GM15510 (cell line): ENCODE data around the gene KLHDC9.

ENCODE experiments used
- POLR2A ChIP-seq: IDR thresholded peaks from 3 replicates; pipeline ENCODE4 v1.6.1; 2011; ENCODE audit warnings: borderline replicate concordance; ENCODE audit not compliant: insufficient read length; ENCODE audit errors: extremely low read depth

Gene KLHDC9

DNA sequence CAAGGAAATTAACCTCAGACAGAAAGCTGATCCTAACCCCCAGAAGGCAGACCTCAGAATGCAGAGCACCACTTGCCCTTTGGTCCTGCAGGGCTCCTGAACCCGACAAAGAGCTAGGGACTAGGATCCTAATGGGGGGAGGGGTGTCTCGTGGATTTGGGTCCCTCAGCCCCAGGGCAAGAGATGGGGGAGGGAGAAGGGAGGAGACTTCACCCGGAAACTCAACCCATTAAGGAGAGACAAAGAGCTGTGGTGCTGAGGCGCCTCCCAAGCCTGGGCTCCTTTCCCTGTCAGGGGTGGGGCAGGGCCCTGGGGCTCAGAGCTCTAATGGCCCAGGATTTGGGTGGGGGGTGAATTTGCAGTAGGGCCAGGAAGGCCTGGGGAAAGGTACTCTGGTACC is 11.7 kb upstream of the KLHDC9 start:
- no peak for TF ChIP-seq POLR2A

DNA sequence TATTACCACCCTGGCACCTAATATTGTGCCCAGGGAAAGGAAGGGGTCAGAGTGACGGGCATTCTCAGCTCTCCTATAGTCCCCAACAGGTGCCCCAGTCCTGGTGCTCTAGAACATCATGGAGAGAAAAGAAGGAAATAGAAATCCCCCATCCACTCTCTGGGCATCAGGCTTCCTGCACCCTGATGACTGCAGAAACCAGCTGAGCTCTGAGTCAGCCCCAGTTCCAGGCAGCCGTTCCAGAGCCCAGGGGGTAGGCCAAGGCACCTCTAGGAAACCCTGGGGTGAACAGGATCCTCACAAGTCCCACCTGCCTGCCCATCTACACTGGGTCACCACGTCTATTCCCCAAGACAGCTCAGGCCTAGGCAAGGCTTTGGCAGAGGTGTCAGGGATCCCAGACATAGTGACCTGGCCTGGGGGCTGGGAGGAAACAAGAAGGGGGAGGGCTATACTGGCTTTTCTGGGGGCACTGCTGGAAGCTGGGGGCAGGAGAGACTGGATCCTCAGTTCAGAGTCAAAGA is 9.5 kb upstream of the KLHDC9 start:
- TF ChIP-seq POLR2A, result no peak

DNA sequence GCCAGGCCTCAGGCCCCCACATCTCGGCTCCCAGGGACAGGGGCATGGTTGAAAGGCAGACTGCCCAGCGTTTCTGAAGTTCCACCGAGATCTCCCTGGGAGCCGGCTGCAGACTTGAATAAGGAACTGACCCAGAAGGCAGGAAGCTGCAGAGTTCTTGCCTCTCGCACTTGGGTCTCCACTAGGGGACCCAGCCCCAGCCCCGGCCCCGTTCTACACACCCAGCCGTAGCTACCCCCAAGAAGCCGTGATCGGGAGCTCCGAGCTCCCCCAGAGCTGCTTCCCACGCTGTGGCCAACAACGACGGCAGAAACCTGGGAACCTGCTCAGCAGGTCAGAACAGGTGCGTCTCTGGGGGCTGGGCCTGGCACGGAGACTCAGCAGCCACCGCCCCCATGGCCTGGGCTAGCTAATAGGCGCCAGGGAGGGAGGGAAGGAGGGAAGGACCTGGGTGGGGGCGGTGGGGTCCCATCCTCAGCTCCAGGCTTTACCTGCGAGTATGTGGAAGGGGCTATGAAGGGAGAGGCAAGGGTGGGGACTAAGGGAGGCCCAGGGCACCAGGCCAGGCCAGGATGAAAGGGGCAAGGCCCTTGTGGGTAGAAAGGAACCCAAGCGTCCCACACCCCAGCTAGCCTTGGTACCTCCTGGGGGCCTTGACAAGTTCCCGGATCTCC is 8.8 kb upstream of the KLHDC9 start, which contains the start of gene NECTIN4:
Gene NECTIN4, minus strand, starts transcription at position 308 of the 674 bp plus-strand sequence. Its CDS starts 262 bp downstream, at position 46.
- TF ChIP-seq POLR2A, result no peak

DNA sequence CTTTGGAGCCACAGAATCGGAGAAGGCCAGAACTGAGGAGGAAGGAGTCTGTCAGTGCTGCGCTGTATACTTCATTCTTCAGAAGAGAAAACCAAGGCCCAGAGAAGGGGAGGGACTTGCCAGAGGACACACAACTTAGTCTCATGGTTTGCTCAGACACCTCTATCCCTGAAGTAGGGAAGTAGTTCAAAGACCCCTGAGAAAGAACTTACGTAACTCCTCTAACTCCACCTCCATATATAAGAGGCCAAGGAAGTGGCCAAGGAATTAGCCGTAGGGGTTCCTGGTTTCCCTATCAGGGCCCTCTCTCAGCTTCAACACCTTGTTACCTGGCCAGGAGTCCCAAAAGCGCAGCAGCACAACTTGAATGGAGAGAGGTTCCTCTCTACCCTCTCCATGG is 8.2 kb upstream of the KLHDC9 start:
- no peak for TF ChIP-seq POLR2A

DNA sequence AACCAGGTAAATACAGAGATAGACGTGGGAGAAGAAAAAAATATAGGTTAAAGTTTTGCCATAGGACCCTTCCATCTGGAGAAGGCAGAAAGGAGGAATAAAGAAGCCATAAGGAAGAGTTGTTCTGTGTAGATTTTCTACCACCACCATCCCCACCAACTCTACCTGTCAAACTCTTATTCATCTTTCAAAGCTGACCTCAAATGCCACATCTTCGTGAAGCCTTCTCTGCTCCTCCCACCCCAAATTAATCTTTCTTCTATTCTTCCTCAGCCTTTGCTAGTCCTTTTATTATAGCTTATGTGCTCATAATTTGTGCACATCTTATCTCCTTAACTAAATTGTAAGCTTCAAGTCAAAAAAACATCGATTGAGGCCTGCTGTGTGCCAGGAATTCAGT is 7.5 kb upstream of the KLHDC9 start:
- TF ChIP-seq POLR2A, result no peak

DNA sequence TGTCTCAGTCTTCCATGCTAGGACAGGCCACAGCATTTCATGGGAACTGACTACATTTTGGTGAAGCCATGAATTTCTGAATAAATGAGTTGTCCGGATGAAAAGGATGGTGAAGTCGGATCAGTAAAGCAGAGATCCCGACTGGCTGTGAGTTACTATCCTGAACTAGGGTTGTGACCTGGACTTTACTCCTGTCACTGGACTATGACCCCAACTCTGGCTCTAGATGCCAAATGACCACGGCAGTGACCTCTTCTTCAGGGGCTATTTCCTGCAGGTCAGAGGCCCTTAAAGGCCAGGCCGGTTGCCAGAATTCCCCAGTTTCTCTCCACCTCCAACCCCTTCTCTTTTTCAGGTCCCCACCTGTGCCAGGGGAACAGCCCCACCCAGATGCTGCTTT is 7.1 kb upstream of the KLHDC9 start:
- no peak for TF ChIP-seq POLR2A

DNA sequence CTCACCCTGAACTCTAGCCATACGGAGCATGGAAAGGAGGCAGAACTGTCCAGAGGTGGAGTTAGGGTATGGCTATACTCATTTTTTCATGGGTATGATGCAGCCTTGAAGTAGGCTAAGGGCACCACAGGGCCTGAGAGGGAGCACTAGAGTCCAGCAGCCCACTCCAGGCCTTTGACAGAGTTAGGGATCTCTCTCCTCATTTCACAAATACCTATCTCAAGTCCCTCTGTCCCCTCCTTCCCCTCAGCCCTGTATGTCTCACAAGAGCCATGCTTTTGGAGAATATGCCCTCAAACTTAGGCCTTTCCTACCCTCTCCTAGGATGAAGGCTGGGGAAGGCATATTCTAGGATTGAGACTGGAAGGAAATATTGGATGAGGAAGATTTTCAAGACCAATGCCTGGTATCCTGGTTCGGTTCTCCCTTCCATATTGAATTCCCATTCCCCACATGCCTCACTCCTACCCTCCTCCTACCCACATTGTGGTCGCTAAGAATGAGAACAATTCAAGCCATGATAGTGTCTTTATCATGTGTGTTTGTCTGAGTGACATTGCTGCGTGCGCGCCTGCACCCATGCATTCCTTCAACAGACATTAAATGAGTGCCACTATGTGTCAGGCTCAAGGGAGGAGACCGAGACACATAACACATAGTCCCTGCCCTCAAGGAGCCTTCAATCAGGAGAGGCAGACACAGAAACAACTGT is 6.2 kb upstream of the KLHDC9 start:
- no peak for TF ChIP-seq POLR2A

DNA sequence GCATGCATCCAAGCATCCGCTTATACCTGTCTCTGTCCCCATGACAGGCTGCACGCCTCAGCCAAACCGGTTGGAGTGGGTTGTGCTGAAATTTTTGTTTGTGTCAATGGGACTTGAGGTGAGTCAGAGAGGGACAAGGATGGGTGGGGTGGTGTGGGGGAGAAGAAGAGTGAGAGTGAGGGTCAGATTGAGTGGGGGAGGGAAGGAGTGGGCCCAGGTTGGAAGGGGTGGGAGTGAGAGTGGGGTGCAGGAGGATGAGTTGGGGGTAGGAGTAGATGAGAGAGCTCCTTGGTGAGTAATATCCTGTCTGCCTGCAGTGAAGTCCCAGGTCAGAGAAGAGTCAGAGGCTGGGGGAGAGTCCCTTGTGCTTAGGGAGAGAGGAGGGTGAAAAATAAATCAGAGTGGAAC is 5.5 kb upstream of the KLHDC9 start:
- no peak for TF ChIP-seq POLR2A

DNA sequence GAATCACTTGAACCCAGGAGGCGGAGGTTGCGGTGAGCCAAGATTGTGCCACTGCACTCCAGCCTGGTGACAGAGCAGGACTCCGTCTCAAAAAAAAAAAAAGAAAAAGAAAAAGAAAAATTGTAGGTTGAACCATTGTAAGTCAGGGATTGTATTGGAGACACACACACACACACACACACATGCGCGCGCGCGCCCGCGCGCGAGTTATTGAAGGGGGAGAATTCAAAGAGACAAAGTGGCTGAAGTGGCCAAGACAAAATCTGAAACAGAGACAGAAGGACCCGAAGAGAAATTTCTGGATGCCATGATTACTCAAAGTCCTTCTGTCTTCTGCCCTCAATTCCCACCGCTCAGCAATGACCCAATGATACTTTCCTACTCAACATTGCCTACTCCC is 3.7 kb upstream of the KLHDC9 start:
- TF ChIP-seq POLR2A, result no peak

DNA sequence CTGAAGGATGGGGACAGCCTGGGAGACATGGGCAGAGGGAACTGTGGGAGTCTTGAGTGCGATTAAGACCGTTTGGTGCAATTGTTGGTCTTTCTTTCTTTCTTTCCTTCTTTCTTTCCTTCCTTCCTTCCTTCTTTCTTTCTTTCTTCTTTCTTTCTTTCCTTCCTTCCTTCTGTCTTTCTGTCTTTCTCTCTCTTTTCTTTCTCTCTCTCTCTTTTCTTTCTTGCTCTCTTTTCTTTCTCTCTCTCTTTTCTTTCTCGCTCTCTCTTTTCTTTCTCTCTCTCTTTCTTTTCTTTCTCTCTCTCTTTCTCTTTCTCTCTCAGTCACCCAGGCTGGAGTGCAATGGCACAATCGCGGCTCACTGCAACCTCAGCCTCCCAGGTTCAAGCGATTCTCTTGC is 2.9 kb upstream of the KLHDC9 start:
- TF ChIP-seq POLR2A, result no peak

DNA sequence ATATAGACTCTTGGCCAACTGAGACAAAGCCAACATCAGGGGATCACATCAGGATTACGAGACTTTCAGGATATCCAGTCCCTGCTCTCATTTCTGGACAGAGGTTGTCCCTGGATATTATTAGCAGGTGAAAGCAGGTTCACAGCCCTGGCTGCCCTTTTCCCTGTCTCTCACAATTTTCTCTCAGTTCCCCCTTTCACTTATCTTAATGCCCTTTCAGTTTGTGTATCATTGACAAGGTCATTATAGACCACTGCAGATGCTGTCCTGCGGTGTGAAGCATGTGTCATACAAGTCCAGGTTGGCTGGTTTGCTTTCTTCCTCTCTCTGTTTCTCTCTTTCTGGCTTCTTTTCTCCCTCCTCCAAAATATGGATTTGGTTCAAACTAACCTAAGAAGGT is 2.1 kb upstream of the KLHDC9 start:
- no peak for TF ChIP-seq POLR2A

DNA sequence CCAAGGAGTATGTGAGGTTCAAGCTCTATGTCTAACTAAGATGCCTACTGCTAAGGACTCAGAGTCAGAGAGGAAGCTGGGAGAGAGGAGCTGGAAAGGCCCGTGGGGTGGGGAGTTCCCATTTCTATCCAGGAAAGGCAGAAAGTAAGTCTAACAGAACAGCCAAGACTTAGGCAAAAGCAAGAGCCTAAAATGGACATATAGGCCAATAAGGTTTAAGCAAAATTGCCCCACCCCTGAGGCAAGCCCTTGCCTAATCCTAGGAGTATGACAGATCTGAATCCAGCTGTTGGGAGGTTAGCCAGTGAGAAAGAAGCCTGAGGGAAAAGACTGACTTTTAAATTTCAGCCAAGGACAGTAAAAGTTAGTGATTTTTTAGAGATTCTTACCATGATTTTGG is 1.6 kb upstream of the KLHDC9 start:
- TF ChIP-seq POLR2A, result no peak

DNA sequence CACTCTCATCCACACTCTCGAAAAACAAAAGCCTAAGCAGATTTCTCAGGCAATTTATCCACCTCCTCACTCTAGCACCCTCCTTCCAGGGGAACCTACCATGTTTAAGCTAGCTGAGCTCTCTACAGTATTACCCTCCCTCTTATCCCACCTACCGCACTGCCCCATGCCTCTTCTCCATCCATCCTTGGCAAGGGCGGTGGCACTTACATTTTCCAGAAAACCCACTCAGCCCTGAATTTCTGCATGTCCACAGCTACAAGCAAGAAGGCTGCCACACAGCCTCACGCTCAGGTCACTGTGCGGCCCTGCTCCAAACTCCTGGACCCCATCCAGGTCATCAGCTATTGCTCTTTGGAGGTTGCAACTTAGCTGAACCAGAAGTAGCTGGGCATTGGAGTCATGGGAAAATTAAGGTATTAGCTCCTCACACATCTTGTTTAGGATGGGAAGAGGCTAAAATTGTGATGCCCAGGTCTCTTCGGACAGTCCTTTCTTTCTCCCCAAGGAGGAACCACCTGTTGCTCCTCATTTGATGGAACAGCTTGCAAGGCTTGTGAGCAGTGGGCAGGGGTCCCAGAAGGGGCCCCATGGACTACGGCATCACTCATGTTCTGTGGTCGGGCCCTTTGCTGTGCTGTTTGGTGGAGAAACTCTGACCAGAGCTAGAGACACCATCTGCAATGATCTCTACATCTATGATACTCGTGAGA is 1.1 kb downstream of the KLHDC9 start:
- no peak for TF ChIP-seq POLR2A

DNA sequence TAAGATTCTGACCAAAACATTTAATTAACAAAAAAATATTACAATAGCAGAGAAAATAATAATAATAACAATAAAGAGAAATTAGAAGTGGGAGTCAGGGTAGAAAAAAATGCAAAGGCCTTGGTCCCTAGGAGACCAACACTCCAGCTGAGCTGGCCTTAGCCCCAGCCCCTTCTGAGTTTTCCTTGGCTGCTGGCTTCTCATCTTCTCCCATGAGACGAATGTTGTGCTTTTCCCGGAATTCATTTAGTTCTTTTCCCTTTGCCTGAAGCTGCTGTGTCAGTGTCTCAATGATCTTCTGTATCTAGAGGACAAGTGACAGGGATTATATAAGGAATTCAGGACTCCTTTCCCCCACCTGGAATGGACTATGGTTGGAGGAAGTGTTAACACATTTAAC is 2.4 kb downstream of the KLHDC9 start:
- TF ChIP-seq POLR2A, result no peak

DNA sequence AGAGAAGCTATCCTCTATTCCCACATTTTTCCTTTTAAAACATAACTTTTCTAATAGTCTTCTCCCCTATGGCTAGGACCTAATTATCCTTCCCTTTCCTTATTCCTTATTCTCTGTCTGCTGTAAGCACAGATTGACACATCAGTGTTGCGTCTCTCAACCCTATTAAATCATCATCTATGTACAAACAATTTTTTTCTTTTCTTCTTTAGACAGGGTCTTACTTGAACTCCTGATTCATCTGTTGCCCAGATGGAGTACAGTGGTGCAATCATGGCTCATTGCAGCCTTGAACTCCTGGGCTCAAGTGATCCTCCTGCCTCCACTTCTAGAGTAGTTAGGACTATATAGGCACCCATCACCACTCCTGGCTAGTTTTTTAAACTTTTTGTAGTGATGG is 8.3 kb downstream of the KLHDC9 start:
- no peak for TF ChIP-seq POLR2A
